ENCODE results near the gene KRT86.
"Not testable (repeated sequence)": the region's sequence is repeated elsewhere in the genome, so short reads cannot be mapped to it uniquely, and the experiment has no call there.

KRT86 gene

DNA sequence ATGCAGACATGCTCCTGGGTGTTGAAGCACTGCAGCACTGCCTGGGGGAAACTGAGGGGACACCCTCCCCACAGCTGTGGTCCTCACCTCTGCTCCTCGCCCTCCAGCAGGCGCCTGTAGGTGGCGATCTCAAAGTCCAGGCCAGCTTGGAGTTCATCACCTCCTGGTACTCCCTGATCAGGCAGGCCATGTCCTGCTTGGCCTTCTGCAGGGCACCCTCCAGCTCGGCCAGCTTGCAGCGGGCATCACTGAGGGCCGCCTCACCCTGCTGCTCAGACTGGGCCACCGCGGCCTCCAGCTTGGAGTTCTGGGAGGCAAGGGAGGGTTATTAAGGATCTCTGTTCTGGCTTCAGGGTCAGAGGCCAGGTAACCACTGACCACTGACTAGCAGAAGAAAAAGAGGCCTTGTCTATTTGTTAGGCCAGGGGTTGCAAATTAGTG, 22.2 kb upstream of the KRT86 start:
- not testable (repeated sequence) for DNase-seq

DNA sequence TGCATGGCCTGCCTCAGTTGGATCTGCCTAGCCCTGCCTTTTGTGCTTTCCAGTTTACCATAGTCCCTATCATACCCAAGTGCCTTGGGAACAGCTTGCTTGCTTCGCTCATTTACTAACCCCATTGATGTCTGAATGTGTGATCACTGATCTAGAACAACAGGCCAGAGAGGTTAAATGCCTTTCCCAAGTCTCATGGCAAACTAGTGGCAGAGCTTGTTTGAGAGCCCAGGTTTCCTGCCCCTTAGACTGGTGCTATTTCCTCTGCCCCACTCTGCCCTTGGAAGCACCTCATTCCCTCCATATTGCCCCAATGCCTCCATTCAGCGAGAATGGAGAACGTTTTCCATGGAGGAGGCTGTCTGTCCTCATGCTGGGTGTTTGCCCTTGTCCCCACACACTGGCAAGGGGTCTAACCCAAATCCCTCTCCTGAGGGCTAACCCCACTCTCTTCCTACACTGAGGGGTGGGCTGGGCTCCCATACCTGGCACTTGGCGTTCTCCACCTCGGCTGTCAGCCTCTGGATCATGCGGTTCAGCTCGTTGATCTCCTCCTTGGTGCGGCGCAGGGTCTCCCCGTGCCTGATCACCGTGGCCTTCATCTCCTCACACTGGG, 21.6 kb upstream of the KRT86 start:
- DNase-seq, result no peak

DNA sequence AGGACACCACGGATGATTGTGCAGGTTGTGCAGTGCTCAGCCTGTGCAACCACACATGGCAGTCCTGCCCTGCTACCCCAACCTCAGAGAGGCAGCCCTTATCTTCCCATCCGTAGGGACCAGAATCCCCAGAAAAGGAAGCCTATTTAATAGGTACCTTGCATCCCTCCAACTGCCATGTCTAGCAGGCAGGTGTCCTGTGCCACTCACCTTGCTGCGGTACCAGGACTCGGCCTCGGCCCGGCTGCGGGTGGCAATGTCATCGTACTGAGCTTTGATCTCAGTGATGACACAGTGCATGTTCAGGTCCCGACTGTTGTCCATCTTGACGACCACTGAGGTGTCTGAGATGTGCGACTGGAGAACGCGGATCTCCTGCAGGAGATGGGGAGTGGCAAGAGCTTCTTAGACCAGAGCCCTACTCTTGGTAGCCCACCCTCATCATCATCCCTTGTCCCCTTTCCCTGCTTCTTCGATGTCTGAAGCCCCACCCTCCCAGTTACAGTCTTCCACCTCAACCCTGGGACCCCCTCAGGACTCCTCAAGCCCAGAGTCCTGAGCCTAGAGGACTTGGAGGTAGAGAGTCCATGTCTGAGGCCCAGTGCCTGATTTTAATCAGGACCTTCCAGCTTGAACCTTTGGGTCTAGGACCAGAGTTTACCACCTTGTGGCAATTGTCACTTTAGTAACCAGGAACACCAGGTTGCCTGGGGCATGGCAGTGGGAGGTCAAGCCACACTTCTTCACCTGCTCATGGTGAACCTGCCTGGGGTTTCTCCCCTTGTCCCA, 20.9 kb upstream of the KRT86 start:
- DNase-seq, result no peak

DNA sequence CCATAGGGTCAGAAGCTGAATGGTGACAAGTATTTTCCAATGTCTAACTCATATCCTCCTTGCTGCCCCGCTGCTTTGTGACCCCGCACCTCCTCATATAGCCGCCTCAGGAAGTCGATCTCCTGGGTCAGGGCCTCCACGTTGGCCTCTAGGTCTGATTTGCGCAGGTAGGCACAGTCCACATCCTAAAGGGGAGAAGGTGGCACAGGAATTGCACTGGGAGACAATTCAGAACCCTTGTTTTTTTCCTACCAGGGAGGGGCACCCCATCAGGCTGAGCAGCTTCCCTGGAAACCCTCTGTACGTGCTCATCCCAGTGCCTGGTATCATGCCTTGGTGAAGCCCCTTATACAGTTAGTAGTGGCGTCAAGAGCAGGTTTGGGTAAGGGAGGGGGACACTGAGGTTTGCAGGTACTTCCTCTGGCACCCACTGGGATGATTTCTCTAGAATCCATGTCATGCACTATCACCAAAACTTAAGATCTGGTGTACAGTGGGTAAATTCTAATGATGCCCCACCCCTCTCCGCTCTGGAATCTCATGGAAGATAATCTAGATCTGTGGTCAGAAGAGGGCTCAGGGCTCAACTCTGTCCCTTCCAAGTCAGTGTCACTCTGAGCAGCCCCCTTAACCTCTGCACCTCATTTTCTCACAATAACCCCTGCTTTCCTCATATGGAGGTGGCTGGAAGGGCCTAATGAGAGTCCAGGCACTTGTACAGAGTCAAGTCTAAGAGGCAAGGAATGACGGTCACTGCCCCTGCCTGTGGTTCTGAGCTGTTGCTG, 20.1 kb upstream of the KRT86 start:
- DNase-seq, result no peak

DNA sequence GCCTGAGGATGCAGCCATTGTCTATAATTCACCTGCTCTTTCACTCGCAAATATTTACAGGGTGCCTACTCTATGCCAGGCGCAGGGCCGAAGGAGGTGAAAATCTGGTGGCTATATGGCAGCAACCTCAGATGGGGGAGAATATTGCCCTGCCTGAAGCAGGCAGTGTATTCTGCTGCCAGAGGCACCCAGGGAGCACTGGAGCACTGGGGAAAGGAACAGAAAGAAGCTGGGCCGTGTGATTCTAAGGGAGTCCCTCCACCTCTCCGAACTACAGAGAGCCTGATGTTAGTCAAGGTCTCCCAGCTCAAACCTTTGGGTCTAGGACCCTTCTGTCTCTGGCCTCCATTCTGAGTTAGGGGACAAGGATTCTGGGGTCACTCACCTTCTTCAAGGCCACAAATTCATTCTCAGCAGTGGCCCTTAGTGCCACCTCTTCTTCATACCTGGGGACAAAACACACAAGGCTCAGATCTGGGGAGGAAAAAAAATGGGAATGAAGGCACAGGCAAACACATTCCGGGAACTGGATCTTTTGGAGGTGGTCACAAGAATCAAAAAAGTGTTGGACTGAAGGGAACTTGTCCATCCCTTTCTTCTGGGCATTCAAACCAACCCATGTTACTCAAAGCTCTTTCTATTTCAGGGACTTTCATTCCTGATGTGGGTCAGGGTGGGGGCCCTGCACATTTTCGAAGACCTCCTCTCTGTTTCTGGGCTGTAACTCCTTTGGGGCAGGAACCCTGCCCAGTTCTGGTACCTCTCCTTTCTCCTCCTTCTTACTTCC, 19.3 kb upstream of the KRT86 start:
- no peak for DNase-seq

DNA sequence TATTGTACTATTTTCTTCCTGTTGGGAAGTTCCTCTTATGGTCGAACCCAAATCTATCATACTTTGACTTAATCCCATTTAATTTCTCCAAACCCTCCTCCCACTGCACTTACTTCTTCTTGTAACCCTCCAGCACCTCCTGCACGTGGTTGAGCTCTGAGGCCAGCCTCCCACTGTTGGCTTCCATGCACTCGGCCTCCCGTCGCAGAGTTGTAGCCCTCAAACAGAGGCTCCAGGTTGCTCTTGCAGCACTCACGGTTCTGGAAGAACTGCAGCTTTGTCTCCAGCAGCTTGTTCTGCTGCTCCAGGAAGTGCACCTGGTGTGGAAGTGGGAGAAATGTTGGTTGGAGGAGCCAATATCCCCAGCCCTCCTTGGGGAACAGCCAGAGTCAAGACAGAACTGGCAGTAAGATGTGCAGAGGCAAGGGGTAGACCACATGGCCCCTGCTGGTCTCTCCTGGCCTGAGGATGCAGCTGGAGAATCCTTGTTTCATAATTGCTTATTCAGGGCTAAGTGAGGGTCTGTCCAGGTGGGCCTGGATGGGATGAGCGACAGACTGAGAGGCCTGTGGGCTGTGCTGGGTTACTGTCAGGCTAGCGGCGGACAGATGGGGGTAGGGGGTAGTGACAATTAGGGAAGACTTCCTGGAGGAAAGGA, 18.4 kb upstream of the KRT86 start:
- no peak for DNase-seq

DNA sequence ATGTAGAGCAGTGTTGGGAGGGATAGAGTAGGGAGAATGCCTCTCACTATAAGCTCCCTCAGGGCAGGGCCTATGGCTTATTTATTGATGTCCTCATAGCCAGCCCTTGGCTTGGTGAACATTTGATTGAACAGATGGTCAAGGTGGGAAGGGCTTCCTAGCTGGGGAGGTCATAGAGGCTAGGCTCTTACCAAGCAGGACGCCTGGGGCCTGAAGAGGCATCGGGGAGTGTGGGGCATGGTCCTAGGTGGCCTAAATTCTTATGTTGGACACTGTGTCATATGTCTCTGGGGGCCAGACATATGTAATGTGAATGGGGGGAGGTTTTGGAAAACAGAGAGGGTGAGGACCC, 17.9 kb upstream of the KRT86 start:
- DNase-seq, result no peak

DNA sequence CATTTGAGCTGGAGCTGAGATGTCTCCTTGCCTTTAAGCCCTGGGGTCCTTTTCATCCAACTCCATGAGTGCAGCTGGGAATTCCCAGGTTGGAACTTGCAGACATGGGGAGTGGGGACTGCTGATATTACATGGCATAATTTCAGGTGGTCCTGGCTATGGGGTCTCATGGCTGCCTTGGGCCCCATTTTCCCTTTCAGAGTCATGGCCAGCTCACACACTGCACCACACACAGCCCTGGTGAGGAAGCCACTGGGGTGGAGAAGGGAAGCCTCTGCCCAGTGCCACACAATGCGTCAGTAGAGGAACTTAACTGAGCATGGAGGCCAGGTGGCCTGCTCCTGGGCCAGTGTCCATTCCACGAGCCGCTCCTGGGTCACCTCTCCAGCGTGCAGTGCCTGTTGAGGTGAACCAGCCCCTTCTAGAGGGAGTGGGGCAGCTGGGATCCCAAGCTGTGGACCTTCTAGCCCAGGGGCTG, 17.3 kb upstream of the KRT86 start:
- DNase-seq, result no peak

DNA sequence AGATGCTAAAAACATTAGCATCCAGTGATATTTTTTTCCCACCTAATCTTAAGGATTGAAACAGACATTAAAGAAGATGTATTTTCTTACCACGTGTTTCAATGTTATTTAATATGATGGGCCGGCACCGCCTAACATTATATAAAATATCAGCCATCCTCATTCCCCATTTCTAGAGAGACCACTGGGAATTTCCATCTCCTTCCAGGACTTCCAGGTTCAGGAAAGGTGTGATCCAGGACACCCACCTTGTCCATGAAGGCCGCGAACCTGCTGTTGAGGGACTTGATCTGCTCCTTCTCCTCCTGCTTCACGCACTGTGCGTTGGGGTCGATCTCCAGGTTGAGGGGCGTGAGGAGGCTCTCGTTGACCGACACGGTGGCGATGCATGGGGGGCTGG, 16.5 kb upstream of the KRT86 start:
- not testable (repeated sequence) for DNase-seq

DNA sequence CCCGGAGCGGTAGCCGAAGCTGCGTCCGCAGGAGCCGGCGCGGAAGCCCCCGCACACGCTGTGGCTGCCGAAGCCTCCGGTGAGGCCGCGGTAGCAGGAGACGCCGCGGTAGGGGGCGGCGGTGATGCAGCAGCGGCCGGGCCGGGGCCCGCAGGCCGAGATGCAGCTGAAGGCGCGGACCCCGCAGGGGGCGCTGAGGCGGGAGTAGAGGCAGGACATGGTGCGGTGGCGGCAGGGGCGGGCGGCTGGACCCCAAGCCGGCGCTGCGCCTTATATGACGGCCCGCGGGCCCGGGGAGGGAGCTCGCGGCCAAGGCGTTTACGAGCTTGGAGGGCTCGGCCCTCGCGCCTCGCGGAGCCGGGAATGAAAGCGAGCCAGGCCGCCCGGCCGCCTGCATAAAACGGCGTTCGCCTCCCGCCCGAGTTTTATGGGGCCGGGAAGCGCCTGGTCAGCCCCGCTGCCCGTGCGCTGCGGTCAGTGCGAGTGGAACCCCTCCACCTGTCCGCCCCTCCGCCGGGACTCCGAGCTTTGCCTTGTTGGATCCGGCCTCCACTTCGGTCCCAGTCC, 16.0 kb upstream of the KRT86 start:
- no peak for DNase-seq

DNA sequence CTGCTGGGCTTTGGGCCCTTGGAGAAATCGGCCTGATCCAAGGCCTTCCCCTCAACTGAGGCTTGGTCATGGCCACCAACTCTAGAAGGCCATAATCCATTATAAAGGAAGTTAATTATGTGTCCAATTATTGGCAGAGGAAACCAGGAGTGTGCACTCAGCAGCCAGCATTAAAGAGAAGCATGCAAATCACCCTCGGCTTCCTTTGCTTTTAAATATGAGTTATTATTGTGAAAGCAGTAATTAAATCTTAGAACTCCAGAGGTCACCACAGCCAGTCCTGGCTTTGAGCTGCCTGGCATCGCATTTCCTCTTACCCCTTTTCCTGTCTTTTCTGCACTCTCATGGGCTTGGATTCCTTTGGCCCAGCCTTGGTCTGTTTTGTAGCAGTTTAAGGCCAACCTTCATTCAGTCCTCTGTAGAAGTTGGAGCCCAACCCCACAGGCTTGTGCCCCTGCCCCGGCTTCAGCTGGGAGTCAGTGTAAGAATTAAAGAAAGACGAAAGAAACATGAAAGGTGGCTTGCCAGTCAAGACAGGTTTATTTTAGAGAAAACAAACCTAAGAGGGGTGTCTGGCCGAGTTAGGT, 14.7 kb upstream of the KRT86 start:
- DNase-seq, result no peak

DNA sequence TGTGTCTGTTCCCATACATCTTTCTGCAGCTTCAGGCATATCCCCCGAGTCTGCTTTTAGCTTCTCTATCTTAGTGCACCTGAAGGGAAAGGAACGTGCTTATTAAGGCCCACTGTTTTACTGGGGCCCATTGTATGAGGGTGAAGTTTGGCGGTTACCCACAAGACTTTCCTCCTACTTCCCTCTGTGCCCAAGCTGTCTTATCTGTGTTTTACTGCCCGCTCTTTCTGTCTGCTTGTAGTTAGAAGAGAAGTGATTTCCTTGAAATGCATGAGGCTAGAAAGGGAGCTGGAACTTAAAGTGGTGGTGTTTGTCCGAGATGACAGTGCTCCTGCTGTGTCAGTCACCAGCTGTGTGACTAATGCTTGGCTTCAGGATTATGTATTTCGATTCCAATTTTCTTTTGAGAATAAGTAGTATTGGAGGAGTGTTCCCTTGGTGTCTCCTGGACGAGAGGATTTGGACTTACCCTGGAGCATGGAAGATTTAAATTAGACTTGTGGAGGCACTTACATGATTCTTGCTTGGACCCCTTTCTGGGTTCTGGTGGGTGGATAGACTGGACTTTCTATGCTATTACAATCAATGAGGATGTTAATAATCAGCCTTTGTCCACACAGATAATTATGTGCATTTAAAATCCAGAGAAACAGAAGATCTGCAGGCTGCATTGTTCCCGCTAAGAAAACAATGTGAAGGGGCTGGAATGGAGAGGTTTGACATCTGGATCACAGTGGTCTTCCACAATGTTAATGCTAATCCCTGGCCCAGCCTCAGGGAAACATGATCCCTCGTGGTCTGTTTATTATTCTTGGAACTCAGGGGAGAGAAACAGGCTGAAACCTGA, 13.9 kb upstream of the KRT86 start:
- DNase-seq, result no peak

DNA sequence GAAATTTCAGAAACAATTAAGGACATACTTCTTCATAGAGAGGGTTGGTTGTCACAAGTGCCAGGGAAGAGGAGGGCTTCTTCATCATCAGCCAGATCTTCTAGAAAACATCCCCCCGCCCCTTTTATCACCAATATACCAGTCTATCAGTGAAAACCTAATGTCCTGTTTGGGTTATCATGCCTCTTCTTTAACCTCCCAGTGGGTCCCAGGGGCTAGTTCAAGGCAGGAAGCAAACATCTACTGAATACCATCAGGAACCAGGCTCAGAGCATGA, 13.3 kb upstream of the KRT86 start:
- DNase-seq, result no peak

DNA sequence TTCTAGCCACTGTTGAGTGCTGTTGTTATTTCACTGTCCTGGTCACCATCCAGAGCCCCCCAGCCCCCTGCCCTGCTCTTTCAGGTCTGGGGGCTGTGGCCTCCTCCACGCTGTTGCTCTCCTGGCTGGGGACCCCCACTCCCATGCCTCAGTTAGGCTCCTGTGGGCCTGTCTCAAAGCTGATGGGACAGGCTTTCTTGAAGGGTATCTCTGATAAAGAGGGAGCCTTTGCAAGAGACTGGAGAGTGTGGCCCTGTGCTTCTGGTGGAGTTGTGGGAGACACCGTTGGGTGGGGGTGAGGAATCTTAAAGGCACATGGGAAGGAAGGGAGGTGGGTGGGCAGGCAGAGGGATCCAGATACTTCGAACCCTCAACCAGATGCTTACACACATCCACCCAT, 12.2 kb upstream of the KRT86 start:
- no peak for DNase-seq

DNA sequence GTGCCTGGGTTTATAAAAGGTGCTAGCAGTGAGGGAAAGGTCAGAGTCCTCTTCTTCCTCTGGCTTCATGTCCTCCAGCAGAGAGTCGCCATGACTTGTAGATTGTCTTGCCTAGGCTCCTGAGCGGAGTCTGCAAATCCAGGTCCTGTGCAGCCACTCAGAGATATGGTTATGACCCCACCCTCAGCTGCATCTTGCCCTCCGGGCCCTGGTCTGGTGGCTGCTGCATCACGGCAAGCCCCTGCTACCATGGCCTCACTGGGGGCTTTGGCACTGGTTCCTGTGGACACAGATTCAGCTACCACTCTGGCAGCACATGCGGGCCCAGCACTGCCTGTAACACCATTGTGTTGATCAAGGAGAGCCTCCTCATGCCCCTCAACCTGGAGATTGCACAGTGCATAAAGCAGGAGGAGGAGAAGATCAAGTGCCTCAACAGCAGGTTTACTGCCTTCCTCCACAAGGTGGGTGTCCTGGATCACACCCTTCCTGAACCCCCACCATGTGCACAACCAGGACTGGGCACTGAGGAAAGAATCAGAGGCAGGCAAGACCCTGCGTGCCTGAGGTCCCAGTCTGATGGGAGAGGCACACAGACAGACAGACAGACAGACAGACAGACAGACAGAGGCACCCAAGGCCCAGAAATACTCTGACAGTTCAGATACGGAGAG, 10.5 kb upstream of the KRT86 start:
- DNase-seq, result no peak

DNA sequence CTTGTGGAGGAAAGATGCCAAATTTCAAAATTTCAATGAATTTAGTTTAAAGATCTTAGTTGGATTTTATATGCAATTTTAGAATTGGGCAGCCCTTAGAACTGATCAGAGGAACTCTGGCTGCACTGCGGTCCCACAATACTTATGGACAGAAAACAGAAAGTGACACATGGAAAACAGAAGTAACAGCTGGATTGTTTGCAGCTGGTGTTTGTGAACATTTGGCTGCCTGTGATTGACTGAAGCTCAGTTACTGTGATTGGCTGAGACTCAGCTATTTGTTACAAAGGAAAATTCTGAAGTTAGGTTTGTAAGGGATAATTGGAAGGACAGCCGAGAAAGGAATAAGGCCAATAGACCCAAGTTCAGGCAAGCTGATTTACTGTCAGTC, 10.0 kb upstream of the KRT86 start:
- DNase-seq, result no peak

DNA sequence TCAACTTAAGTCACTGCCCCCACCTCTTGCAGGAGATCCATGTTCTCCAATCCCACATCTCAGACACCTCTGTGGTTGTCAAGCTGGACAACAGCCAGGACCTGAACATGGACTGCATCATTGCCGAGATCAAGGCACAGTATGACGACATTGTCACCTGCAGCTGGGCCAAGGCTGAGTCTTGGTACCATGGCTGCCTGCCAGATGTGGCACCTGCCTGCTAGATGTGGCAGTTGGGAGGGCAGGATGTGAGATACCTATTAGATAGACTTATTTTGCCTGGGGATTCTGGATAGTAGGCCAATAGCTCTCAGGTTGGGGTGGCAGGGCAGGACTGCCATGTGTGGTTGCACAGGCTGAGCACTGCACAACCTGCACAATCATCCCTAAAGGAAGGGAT, 7.9 kb upstream of the KRT86 start:
- DNase-seq, result no peak

DNA sequence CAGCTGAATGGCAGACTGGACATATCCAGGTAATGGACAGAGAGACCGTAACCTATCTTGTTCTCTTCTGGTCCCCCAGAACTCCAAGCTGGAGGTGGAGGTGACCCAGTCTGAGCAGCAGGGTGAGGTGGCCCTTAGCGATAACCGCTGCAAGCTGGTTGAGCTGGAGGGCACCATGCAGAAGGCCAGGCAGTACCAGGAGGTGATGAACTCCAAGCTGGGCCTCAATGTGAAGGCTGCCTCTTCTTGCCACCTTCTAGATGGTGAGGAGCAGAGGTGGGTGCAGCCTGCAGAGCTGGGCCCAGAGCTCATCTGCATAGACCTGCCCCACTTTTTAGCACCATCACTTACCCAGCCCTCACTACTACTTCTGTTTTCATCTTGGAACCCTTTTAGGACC, 7.2 kb upstream of the KRT86 start:
- DNase-seq, result no peak

DNA sequence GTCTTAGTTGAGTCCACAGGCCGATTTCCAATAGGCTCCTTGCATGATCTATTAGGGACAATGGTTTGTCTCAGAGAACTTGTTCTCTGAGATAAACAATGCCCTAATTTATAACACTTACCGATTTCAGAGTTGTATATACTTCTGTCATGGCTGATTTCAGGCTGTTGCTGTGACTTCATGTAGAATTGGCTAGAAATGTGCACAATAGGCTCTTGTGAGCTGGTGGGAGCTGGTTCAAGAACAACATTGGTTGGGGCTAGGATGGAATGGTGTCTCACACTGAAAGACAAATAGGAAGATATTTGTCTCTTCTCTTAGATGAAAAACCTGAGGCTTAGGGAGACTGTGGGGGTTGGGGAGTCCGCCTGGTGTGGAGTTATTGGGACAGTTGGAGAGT, 6.7 kb upstream of the KRT86 start:
- DNase-seq, result no peak

DNA sequence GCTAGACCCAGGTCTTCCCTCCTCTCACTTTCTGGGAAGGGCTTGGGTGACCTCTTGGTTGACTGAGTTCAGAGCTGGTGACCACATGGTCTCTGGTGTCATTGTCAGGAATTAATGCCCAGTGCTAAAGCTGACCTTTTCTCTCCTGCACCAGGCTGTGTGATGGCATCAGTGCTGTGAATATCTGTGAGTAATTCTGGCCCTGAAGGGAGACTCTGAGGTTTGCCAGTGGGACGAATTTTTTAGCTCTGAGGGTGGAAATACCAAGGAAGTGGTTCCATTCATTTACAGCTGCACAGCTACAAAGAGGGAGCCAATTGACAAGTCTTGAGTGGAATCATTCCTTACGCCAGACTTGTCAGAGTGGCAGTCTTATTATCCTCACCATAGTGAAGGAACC, 6.2 kb upstream of the KRT86 start:
- DNase-seq, result no peak

Data from 8988T (cell line).